K562 (cell line): ENCODE data around the gene ARMC12. TPM values are rescaled to one million over a fixed set of nuclear protein-coding genes. Genes with fewer than 3 reads are reported as not detected.
A peak's percentile ranks its signal among the peaks of the same experiment; 100 is the strongest.

ENCODE experiments used
- BRCA1 ChIP-seq, 2 experiments: fragments of 450-650 bp in 1 of 2; sonication (generic) in 1 of 2; formaldehyde crosslinking in 1 of 2; IDR thresholded peaks; 2 replicates each; pipeline versions ENCODE4 v1.5.0 to v1.6.1; 2017 to 2020; ENCODE audit warnings: mild to moderate bottlenecking in 1 of 2, missing genetic modification reagents in 1 of 2
- CHAMP1 ChIP-seq: fragments of 450-650 bp; IDR thresholded peaks from 2 replicates; pipeline ENCODE4 v1.6.1; 2016; ENCODE audit warnings: mild to moderate bottlenecking
- E2F1 ChIP-seq: sonication (generic); formaldehyde crosslinking; IDR thresholded peaks from 2 replicates; pipeline ENCODE4 v1.8.1; 2023; ENCODE audit warnings: mild to moderate bottlenecking, missing genetic modification reagents, moderate library complexity
- FUS ChIP-seq: fragments of 200-400 bp; formaldehyde crosslinking; optimal IDR thresholded peaks from 2 replicates; pipeline ENCODE3; 2017; ENCODE audit warnings: low read depth, low read length
- HEY1 ChIP-seq: fragments of 250-450 bp; sonication (Bioruptor Pico); IDR thresholded peaks from 2 replicates; pipeline ENCODE4 v1.5.0; 2020; ENCODE audit warnings: mild to moderate bottlenecking, moderate library complexity, borderline replicate concordance
- HSF4 ChIP-seq: fragments of 250-450 bp; sonication (Bioruptor Pico); IDR thresholded peaks from 2 replicates; pipeline ENCODE4 v2.1.2; 2022; ENCODE audit warnings: mild to moderate bottlenecking, moderate library complexity, borderline replicate concordance
- ILF3 ChIP-seq: fragments of 450-650 bp; IDR thresholded peaks from 2 replicates; pipeline ENCODE4 v1.6.1; 2018; ENCODE audit warnings: antibody characterized with exemption, mild to moderate bottlenecking, moderate library complexity, borderline replicate concordance
- MGA ChIP-seq: fragments of 450-650 bp; IDR thresholded peaks from 2 replicates; pipeline ENCODE4 v1.6.1; 2016; ENCODE audit warnings: mild to moderate bottlenecking, moderate library complexity
- NONO ChIP-seq, 2 experiments: fragments of 200-400 bp in 1 of 2; fragments of 450-650 bp in 1 of 2; formaldehyde crosslinking in 1 of 2; IDR thresholded peaks; 2 replicates each; pipeline ENCODE4 v1.6.1; 2017; ENCODE audit warnings: low read depth in 2 of 2, mild to moderate bottlenecking in 2 of 2, moderate library complexity in 2 of 2, low read length in 1 of 2
- PHB2 ChIP-seq: fragments of 450-650 bp; IDR thresholded peaks from 2 replicates; pipeline ENCODE4 v1.6.1; 2017; ENCODE audit warnings: low read depth
- RBM15 ChIP-seq: fragments of 200-400 bp; formaldehyde crosslinking; IDR thresholded peaks from 2 replicates; pipeline ENCODE4 v1.6.1; 2018; ENCODE audit warnings: mild to moderate bottlenecking, low read length, moderate library complexity; ENCODE audit not compliant: insufficient read depth
- TCF7 ChIP-seq: sonication (generic); IDR thresholded peaks from 2 replicates; pipeline ENCODE4 v1.6.1; 2016; ENCODE audit warnings: antibody characterized with exemption, borderline replicate concordance
- TCFL5 ChIP-seq: fragments of 250-450 bp; sonication (Bioruptor Pico); conservative IDR thresholded peaks from 2 replicates; pipeline ENCODE4 v1.6.1; 2021; ENCODE audit warnings: mild to moderate bottlenecking, moderate library complexity, matching md5 sums
- ZNF121 ChIP-seq: sonication (generic); formaldehyde crosslinking; conservative IDR thresholded peaks from 2 replicates; pipeline ENCODE4 v1.8.0; 2022; ENCODE audit warnings: missing genetic modification reagents
- polyA plus RNA-seq, 8 experiments: library from polyadenylated mRNA; depleted of rRNA in 4 of 8; stranded (reverse) in 5 of 8; unstranded in 3 of 8; fragments of >200 nt; fragmentation: Nextera tagmentation in 2 of 8; fragmentation: Illumina TruSeq in 1 of 8; extraction: Ambion mirVana in 2 of 8; extraction: Trizol in 1 of 8; gene quantifications; 2 replicates each; pipeline versions ENCODE4 v1.2.1 to v1.2.3, GENCODE V29; 2011 to 2014; ENCODE audit warnings: inconsistent platforms in 1 of 8, missing spikeins in 1 of 8
- total RNA-seq, 7 experiments: library from RNA; depleted of rRNA in 6 of 7; stranded (reverse); fragments of >200 nt in 6 of 7; fragmentation: Illumina TruSeq in 2 of 7; extraction: Trizol in 2 of 7; gene quantifications; 2 replicates each; pipeline versions ENCODE4 v1.2.1 to v1.2.3, GENCODE V29; 2011 to 2021; ENCODE audit warnings: low replicate concordance in 1 of 7

The ARMC12 gene
- total and polyA plus RNA-seq, 9 of the 15 experiments (the other 6 are each of a cell fraction or from before 2014, with no cell fraction given) = 0.09 to 0.58 (median 0.31) TPM; not detected in 3

- no peak for TF ChIP-seq MGA
- TF ChIP-seq CHAMP1 = peak; percentile 79; the same call in 1 of the 2 replicates
- no peak for TF ChIP-seq NONO (IDR thresholded peaks at IDR 0.05; ENCODE audit: low read depth in 2 of 2, low read length in 1 of 2)
- TF ChIP-seq HEY1 = no peak
- no peak for TF ChIP-seq BRCA1 (IDR thresholded peaks at IDR 0.05)
- TF ChIP-seq BRCA1 (CRISPR knock-in tag; IDR thresholded peaks at IDR 0.05) = no peak
- TF ChIP-seq E2F1 (CRISPR knock-in tag) = no peak
- TF ChIP-seq FUS = no peak
- TF ChIP-seq PHB2 = no peak
- no peak for TF ChIP-seq ZNF121 (CRISPR knock-in tag)
- TF ChIP-seq ILF3 = no peak
- TF ChIP-seq TCF7 = no peak
- no peak for TF ChIP-seq HSF4 (CRISPR knock-in tag)
- TF ChIP-seq RBM15 = no peak
- no peak for TF ChIP-seq TCFL5 (CRISPR knock-in tag)
These were observed 42.4 kb upstream of the ARMC12 start (continued) for GRCh38 chr6:35694462-35694861.
